SK-MEL-5 (cell line): Measurements from ENCODE around the gene LRRC3. TPM values are rescaled to one million over a fixed set of nuclear protein-coding genes. Genes with fewer than 3 reads are reported as not detected.
A peak's percentile ranks its signal among the peaks of the same experiment; 100 is the strongest.

ENCODE experiments used
- DNase-seq: peaks from one replicate; pipeline ENCODE4 v3.0.0-alpha.2; 2016; ENCODE audit warnings: low read depth, low spot score
- in situ Hi-C: cut with HindIII; loops from 2 replicates; pipeline ENCODE4 v1.10.0; 2016; ENCODE audit warnings: low sequenced_read_pairs, high pct_unique_total_duplicates, low pct_unique_long_range_greater_than_20kb
- total RNA-seq: library from RNA; depleted of rRNA; stranded (reverse); fragments of >200 nt; shearing (Covaris generic); gene quantifications from 2 replicates; pipeline ENCODE4 v1.2.3, GENCODE V29; 2014

LRRC3 gene
- total RNA-seq, 1 experiment from 2014 or later, result 1.5 TPM

GRCh38 chr21:44434936-44435635 lies 20.2 kb upstream of the LRRC3 start:
- in situ Hi-C loops, result no loop called here
- DNase-seq, result no peak

- DNase-seq, result no peak
Observed at GRCh38 chr21:44436111-44436611, 19.1 kb upstream of the LRRC3 start.

GRCh38 chr21:44436958-44437357 lies 18.4 kb upstream of the LRRC3 start:
- in situ Hi-C loops, result no loop called here

More at GRCh38 chr21:44436111-44436611, 19.1 kb upstream of the LRRC3 start:
- in situ Hi-C loops, result no loop called here

DNA sequence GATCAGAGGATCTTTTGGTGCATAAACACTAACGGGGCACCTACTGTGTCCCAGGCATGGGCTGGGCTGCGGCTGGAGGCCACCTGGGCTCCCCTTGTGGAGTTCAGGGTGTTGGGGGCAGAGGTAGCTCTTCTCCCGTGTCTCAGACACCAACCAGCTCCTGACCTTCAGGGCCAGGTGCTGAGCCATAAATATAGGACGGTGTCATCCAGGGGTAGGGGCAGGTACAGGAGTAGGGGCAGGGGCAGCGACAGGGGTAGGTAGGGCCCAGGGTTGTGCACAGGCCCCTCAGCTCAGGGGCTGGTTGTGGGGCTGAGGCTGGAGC lies 18.0 kb upstream of the LRRC3 start:
- no peak for DNase-seq
- in situ Hi-C loops, result no loop called here

More at GRCh38 chr21:44436958-44437357, 18.4 kb upstream of the LRRC3 start:
- no peak for DNase-seq

- DNase-seq, result no peak
- in situ Hi-C loops, result no loop called here
Observed at GRCh38 chr21:44437696-44438431, 17.4 kb upstream of the LRRC3 start.

- in situ Hi-C loops, result no loop called here
- DNase-seq, result no peak
Observed at GRCh38 chr21:44438531-44439210, 16.6 kb upstream of the LRRC3 start.

- DNase-seq, result no peak
- in situ Hi-C loops, result no loop called here
Observed at GRCh38 chr21:44439211-44439600, 16.1 kb upstream of the LRRC3 start.

- in situ Hi-C loops, result no loop called here
- no peak for DNase-seq
Observed at GRCh38 chr21:44440241-44441040, 14.9 kb upstream of the LRRC3 start.

- in situ Hi-C loops, result no loop called here
- DNase-seq, result no peak
Observed at GRCh38 chr21:44441041-44441400, 14.3 kb upstream of the LRRC3 start.

DNA sequence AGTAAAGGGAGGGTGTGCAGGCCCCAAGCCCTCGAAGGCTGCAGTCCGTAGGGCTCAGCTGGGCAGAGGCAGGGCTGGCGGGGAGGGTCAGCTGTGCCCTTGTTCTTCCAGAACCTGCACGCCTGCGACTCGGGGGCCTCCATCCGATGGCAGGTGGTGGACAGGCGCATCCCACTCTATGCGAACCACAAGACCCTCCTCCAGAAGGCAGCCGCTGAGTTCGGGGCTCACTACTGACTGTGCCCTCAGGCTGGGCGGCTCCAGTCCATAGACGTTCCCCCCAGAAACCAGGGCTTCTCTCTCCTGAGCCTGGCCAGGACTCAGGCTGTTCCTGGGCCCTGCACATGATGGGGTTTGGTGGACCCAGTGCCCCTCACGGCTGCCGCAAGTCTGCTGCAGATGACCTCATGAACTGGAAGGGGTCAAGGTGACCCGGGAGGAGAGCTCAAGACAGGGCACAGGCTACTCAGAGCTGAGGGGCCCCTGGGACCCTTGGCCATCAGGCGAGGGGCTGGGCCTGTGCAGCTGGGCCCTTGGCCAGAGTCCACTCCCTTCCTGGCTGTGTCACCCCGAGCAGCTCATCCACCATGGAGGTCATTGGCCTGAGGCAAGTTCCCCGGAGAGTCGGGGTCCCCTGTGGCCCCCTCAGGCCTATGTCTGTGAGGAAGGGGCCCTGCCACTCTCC lies 13.6 kb upstream of the LRRC3 start:
- in situ Hi-C loops, result no loop called here
- DNase-seq, result no peak

DNA sequence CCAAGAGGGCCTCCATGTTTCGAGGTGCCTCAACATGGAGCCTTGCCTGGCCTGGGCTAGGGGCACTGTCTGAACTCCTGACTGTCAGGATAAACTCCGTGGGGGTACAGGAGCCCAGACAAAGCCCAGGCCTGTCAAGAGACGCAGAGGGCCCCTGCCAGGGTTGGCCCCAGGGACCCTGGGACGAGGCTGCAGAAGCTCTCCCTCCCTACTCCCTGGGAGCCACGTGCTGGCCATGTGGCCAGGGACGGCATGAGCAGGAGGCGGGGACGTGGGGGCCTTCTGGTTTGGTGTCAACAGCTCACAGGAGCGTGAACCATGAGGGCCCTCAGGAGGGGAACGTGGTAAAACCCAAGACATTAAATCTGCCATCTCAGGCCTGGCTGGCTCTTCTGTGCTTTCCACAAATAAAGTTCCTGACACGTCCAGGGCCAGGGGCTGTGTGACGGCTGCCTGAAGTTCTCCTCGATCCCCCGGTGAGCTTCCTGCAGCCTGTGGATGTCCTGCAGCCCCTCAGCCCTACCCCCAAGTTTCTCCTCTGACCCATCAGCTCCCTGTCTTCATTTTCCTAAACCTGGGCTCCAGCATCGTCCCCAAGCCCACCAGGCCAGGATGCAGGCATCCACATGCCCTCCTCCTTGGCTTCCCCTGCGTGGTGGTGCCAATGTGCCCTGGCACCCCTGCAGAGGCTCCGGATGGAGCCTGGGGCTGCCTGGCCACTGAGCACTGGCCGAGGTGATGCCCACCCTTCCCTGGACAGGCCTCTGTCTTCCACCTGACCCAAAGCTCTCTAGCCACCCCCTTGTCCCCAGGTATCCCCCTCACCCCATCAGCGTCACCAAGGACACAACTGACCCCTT lies 12.8 kb upstream of the LRRC3 start:
- DNase-seq, result no peak
- in situ Hi-C loops, result no loop called here

GRCh38 chr21:44443291-44443890 lies 11.9 kb upstream of the LRRC3 start:
- in situ Hi-C loops, result no loop called here
- DNase-seq, result no peak

- in situ Hi-C loops, result no loop called here
Observed at GRCh38 chr21:44443891-44444285, 11.4 kb upstream of the LRRC3 start.

GRCh38 chr21:44444286-44444931 lies 10.9 kb upstream of the LRRC3 start:
- in situ Hi-C loops, result no loop called here
- DNase-seq, result peak; percentile 45

More at GRCh38 chr21:44443891-44444285, 11.4 kb upstream of the LRRC3 start:
- no peak for DNase-seq

GRCh38 chr21:44445145-44445812 lies 10.0 kb upstream of the LRRC3 start:
- DNase-seq, result no peak
- in situ Hi-C loops, result no loop called here
